Activated CD4-positive, alpha-beta T cell treated with anti-CD3 and anti-CD28 coated beads, Interleukin-2, amount 50 U/mL, for 48 hours (primary cell): ENCODE measurements around the gene DIP2A.

ENCODE experiments used
- DNase-seq, 2 experiments: peaks; one replicate each; pipeline ENCODE4 v3.0.0-alpha.2; 2020

The DIP2A gene

GRCh38 chr21:46600305-46600704 lies 141.6 kb downstream of the DIP2A start:
- no peak for DNase-seq

- no peak for DNase-seq
These were observed 142.3 kb downstream of the DIP2A start for GRCh38 chr21:46600978-46601377.

GRCh38 chr21:46603228-46603627 lies 144.5 kb downstream of the DIP2A start:
- no peak for DNase-seq

GRCh38 chr21:46604329-46604974 lies 145.8 kb downstream of the DIP2A start:
- DNase-seq, result no peak

- no peak for DNase-seq
These were observed 146.5 kb downstream of the DIP2A start, which contains the start of gene S100B for GRCh38 chr21:46604975-46605766. TSS of gene S100B (minus strand) at chr21:46605082. CDS start at chr21:46602415, 2,667 bp downstream.

- DNase-seq, result peak; percentile 33 to 36
These were observed 147.2 kb downstream of the DIP2A start for GRCh38 chr21:46605767-46606426.

- no peak for DNase-seq
These were observed 147.7 kb downstream of the DIP2A start for GRCh38 chr21:46606427-46606813.

- no peak for DNase-seq
These were observed 148.9 kb downstream of the DIP2A start for GRCh38 chr21:46607636-46608035.

GRCh38 chr21:46608672-46609111 lies 150.0 kb downstream of the DIP2A start:
- DNase-seq, result no peak

- no peak for DNase-seq
These were observed 151.5 kb downstream of the DIP2A start for GRCh38 chr21:46610018-46610701.

- DNase-seq, result no peak
These were observed 154.7 kb downstream of the DIP2A start for GRCh38 chr21:46613391-46613790.

- no peak for DNase-seq
These were observed 157.4 kb downstream of the DIP2A start for GRCh38 chr21:46616050-46616449.

GRCh38 chr21:46616656-46617055 lies 158.0 kb downstream of the DIP2A start:
- DNase-seq, result no peak

GRCh38 chr21:46617267-46618051 lies 158.8 kb downstream of the DIP2A start:
- DNase-seq, result no peak

GRCh38 chr21:46618738-46619379 lies 160.2 kb downstream of the DIP2A start:
- DNase-seq, result no peak
